ENCODE data around the gene TNIP1.

The TNIP1 gene

GRCh38 chr5:151024440-151025249 is 56.2 kb downstream of the TNIP1 start:
- Histone ChIP-seq H3K36me3 (ENCODE audit: control insufficient read depth, low read length) (peaks cover 8% of the 10 kb centered on the region; the same call in 1 of the 2 replicates), H3K4me3 (ENCODE audit: low read length) (no peak overlapping the region), H3K9me3 (ENCODE audit: control insufficient read depth, insufficient read depth, low read length) (no peaks in the 10 kb centered on the region), H3K4me1 (ENCODE audit: control insufficient read depth, low read length) (no peaks in the 10 kb centered on the region), H4K20me1 (ENCODE audit: control insufficient read depth, insufficient read depth, low read depth, low read length) (no peaks in the 10 kb centered on the region), H3K9me2 (replicated peaks; ENCODE audit: control insufficient read depth, low read length) (no peaks in the 10 kb centered on the region), H3K27me3 (ENCODE audit: control insufficient read depth, low read length) (0 out of 2 replicates have a peak, but pooled peaks cover 3% of the 10 kb centered on the region), H3K27ac (ENCODE audit: low read depth, low read length) (no peak overlapping the region), H3K79me2 (ENCODE audit: control insufficient read depth, low read length) (no peaks in the 10 kb centered on the region), H3F3A (ENCODE audit: control insufficient read depth, insufficient read depth) (no peaks in the 10 kb centered on the region), H3K4me2 (ENCODE audit: low read length) (no peak overlapping the region)
- TF ChIP-seq EZH2phosphoT487 (IDR thresholded peaks at IDR 0.05; ENCODE audit: borderline replicate concordance, low read length), result no peak
- TF ChIP-seq, protein P1, sequence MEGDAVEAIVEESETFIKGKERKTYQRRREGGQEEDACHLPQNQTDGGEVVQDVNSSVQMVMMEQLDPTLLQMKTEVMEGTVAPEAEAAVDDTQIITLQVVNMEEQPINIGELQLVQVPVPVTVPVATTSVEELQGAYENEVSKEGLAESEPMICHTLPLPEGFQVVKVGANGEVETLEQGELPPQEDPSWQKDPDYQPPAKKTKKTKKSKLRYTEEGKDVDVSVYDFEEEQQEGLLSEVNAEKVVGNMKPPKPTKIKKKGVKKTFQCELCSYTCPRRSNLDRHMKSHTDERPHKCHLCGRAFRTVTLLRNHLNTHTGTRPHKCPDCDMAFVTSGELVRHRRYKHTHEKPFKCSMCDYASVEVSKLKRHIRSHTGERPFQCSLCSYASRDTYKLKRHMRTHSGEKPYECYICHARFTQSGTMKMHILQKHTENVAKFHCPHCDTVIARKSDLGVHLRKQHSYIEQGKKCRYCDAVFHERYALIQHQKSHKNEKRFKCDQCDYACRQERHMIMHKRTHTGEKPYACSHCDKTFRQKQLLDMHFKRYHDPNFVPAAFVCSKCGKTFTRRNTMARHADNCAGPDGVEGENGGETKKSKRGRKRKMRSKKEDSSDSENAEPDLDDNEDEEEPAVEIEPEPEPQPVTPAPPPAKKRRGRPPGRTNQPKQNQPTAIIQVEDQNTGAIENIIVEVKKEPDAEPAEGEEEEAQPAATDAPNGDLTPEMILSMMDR (IDR thresholded peaks at IDR 0.05; ENCODE audit: low read depth, low read length, poor library complexity, severe bottlenecking), result no peak

DNA sequence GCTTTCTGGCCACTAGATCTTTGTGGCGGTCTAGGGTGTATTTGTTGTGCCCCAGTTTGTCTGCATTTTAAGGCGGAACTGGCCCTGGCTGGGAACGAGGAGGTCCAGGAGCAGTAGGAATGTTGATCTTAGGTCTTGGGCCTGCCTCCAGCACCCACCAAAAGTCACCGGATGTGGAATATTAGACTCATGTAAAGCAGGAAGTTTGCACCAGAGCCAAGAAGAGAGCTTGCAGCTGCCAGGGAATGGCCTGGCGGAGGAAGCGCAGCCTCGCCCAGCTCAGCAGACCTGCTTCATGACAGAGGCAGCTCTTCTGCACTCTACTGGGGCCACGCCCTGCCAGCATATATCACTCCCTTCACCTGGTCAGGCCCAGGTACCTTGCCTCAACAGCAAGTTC is 57.2 kb downstream of the TNIP1 start:
- Histone ChIP-seq H3K9me3 (ENCODE audit: control insufficient read depth, insufficient read depth, low read length) (no peaks in the 10 kb centered on the region), H4K20me1 (ENCODE audit: control insufficient read depth, insufficient read depth, low read depth, low read length) (no peaks in the 10 kb centered on the region), H3K4me3 (ENCODE audit: low read length) (no peak overlapping the region), H3K27ac (ENCODE audit: low read depth, low read length) (no peak overlapping the region), H3F3A (ENCODE audit: control insufficient read depth, insufficient read depth) (no peaks in the 10 kb centered on the region), H3K79me2 (ENCODE audit: control insufficient read depth, low read length) (no peaks in the 10 kb centered on the region), H3K4me2 (ENCODE audit: low read length) (no peak overlapping the region), H3K4me1 (ENCODE audit: control insufficient read depth, low read length) (no peaks in the 10 kb centered on the region), H3K27me3 (ENCODE audit: control insufficient read depth, low read length) (0 out of 2 replicates have a peak, but pooled peaks cover 3% of the 10 kb centered on the region), H3K36me3 (ENCODE audit: control insufficient read depth, low read length) (peaks cover 2% of the 10 kb centered on the region; the same call in 1 of the 2 replicates), H3K9me2 (replicated peaks; ENCODE audit: control insufficient read depth, low read length) (no peaks in the 10 kb centered on the region)
- TF ChIP-seq, protein P1 (IDR thresholded peaks at IDR 0.05; ENCODE audit: low read depth, low read length, poor library complexity, severe bottlenecking), result no peak
- TF ChIP-seq EZH2phosphoT487 (IDR thresholded peaks at IDR 0.05; ENCODE audit: borderline replicate concordance, low read length), result no peak

DNA sequence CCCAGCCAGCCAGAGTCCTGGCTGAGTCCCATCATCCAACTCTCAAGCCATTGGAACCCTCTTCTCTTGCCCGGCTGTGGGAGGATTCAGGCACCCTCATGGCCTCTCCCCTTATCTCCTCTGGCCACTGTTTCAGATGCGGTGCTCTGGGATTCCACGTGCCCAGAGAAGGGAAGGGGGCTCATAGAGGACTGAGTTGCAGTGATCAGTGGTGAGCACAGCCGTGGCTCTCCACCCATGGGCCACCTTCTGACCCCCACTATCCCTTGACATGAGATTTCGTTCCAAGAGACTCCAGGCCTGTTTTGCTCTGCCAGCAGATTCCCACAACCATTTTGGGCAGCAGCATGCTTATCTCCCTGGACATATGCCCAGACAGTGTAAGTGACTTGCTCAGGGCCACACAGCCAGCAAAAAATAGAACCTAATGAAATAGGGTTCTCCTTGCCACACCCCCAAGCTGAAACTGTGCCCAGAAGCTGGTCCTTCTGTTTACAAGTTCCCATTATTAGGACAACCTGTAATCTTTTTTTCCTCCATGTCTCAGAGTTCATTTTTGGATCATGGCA is 57.7 kb downstream of the TNIP1 start:
- no peaks in the 10 kb centered on the region for H3K4me1 ChIP-seq (ENCODE audit: control insufficient read depth, low read length)
- no peaks in the 10 kb centered on the region for H3K79me2 ChIP-seq (ENCODE audit: control insufficient read depth, low read length)
- H3K4me2 ChIP-seq (ENCODE audit: low read length), result no peak overlapping the region
- H4K20me1 ChIP-seq (ENCODE audit: control insufficient read depth, insufficient read depth, low read depth, low read length), result no peaks in the 10 kb centered on the region
- 0 out of 2 replicates have a peak, but pooled peaks cover 3% of the 10 kb centered on the region for H3K27me3 ChIP-seq (ENCODE audit: control insufficient read depth, low read length)
- no peaks in the 10 kb centered on the region for H3K9me2 ChIP-seq (replicated peaks; ENCODE audit: control insufficient read depth, low read length)
- H3K27ac ChIP-seq (ENCODE audit: low read depth, low read length), result no peak overlapping the region
- H3K36me3 ChIP-seq (ENCODE audit: control insufficient read depth, low read length), result no peaks in the 10 kb centered on the region; the same call in 1 of the 2 replicates
- no peak for TF ChIP-seq EZH2phosphoT487 (IDR thresholded peaks at IDR 0.05; ENCODE audit: borderline replicate concordance, low read length)
- TF ChIP-seq, protein P1 (IDR thresholded peaks at IDR 0.05; ENCODE audit: low read depth, low read length, poor library complexity, severe bottlenecking), result no peak
- H3F3A ChIP-seq (ENCODE audit: control insufficient read depth, insufficient read depth), result no peaks in the 10 kb centered on the region
- H3K4me3 ChIP-seq (ENCODE audit: low read length), result no peak overlapping the region
- no peaks in the 10 kb centered on the region for H3K9me3 ChIP-seq (ENCODE audit: control insufficient read depth, insufficient read depth, low read length)

Measured in DOHH2 (cell line).